ENCODE results near the gene ZC3H12A. TPM values are rescaled to one million over a fixed set of nuclear protein-coding genes. Genes with fewer than 3 reads are reported as not detected.

Gene ZC3H12A
- total and polyA plus RNA-seq, 2 of the 8 experiments (the other 6 are each of a cell fraction or from before 2014, with no cell fraction given), result 7.4 to 10.0 TPM

- Histone ChIP-seq H2BK20ac (ENCODE audit: low read length) (no peak overlapping the region), H3K23me2 (ENCODE audit: low read depth, low read length) (no peaks in the 10 kb centered on the region; the same call in 1 of the 2 replicates), H2BK12ac (ENCODE audit: low read depth, low read length) (no peak overlapping the region), H2AFZ (ENCODE audit: low read length) (no peak overlapping the region), H4K20me1 (replicated peaks in 1 of 2; ENCODE audit: control insufficient read depth in 1 of 2, insufficient read depth in 2 of 2, low read length in 2 of 2) (no peaks in the 10 kb centered on the region), H4K8ac (ENCODE audit: extremely low read depth, insufficient read depth, low read length) (no peak overlapping the region), H4K91ac (replicated peaks; ENCODE audit: insufficient read length, low read length) (no peak overlapping the region), H2BK120ac (replicated peaks; ENCODE audit: low read depth, low read length) (no peak overlapping the region), H3K9me3 (ENCODE audit: insufficient read depth in 2 of 2, low read depth in 1 of 2, low read length in 1 of 2) (no peaks in the 10 kb centered on the region), H3K14ac (ENCODE audit: insufficient read length) (no peak overlapping the region), H3K27ac (ENCODE audit: low read depth, low read length) (no peak overlapping the region), H3K36me3 (ENCODE audit: control insufficient read depth in 2 of 4, insufficient read depth in 4 of 4, low read length in 3 of 4) (no peaks in the 10 kb centered on the region), H3K79me1 (ENCODE audit: low read depth, low read length) (no peaks in the 10 kb centered on the region), H3K4me3 (ENCODE audit: extremely low read depth in 1 of 4, insufficient read depth in 2 of 4, low read depth in 3 of 4, low read length in 4 of 4) (no peak overlapping the region), H3K18ac (ENCODE audit: extremely low read depth, low read length) (no peak overlapping the region), H3K27me3 (replicated peaks in 1 of 4; ENCODE audit: control insufficient read depth in 3 of 4, extremely low read depth in 1 of 4, insufficient read depth in 3 of 4, low read length in 3 of 4) (peaks cover 0 to 2% (median 1%) of the 10 kb centered on the region in 4 experiments; a peak in 2 of 7 replicates), H3K4me2 (ENCODE audit: insufficient read depth in 1 of 2, low read depth in 2 of 2, low read length in 2 of 2) (no peak overlapping the region), H2BK5ac (ENCODE audit: low read depth, low read length) (no peak overlapping the region), H3K23ac (ENCODE audit: insufficient read length) (no peak overlapping the region), H3K9ac (replicated peaks in 1 of 4; ENCODE audit: extremely low read depth in 1 of 4, low read depth in 3 of 4, low read length in 3 of 4) (no peak overlapping the region), H2BK15ac (ENCODE audit: low read length) (no peak overlapping the region), H3K79me2 (ENCODE audit: control insufficient read depth in 1 of 2, insufficient read depth in 2 of 2, low read length in 2 of 2) (no peaks in the 10 kb centered on the region), H2AK5ac (ENCODE audit: low read depth, low read length) (no peak overlapping the region), H3K4ac (replicated peaks; ENCODE audit: insufficient read length, low read depth, low read length) (no peak overlapping the region), H4K5ac (ENCODE audit: insufficient read length, low read depth, low read length) (no peak overlapping the region), H3K4me1 (replicated peaks in 1 of 4; ENCODE audit: control insufficient read depth in 3 of 4, insufficient read depth in 4 of 4, low read length in 3 of 4) (peaks cover 2 to 14% (median 8%) of the 10 kb centered on the region in 4 experiments), H3K56ac (replicated peaks; ENCODE audit: insufficient read length, low read depth, low read length) (no peak overlapping the region)
- DNase-seq (ENCODE audit: low read depth in 1 of 2, low spot score in 2 of 2) (no peak), FAIRE-seq (no peak)
- WGBS, 2 experiments (ENCODE audit: extremely low coverage in 1 of 2, insufficient coverage in 1 of 2, insufficient read length in 1 of 2, insufficient replicate concordance in 2 of 2, low coverage in 1 of 2, low lambda C conversion rate in 2 of 2, missing lambda C conversion rate in 1 of 2), result 95% methylated on average over 3 of the region's 5 CpGs; no CpG with 5 or more reads in 1 of the 2 experiments
- POLR2A ChIA-PET (ENCODE audit: partially characterized antibody), result interaction anchor here (3.6 kb wide), 1 partner anchor 9 kb away, joined by 18 read pairs; no protein-coding TSS in a partner anchor
- CTCF ChIA-PET (ENCODE audit: partially characterized antibody), result interaction anchor here (1.1 to 17.4 kb wide), 4 partner anchors 10 to 58 kb away, joined by 3 to 213 read pairs (median 14); no protein-coding TSS in a partner anchor
- TF ChIP-seq CBX8 (IDR thresholded peaks at IDR 0.05; ENCODE audit: borderline replicate concordance, low read depth, low read length), result no peak
- TF ChIP-seq EP300 (IDR thresholded peaks at IDR 0.05; ENCODE audit: borderline replicate concordance in 1 of 2, low read depth in 2 of 2, low read length in 2 of 2), result no peak
- TF ChIP-seq SP2 (IDR thresholded peaks at IDR 0.05; ENCODE audit: low read length), result no peak
- TF ChIP-seq SUZ12 (IDR thresholded peaks at IDR 0.05; ENCODE audit: low read length), result no peak
- TF ChIP-seq SIN3A (conservative IDR thresholded peaks at IDR 0.05 in 1 of 2, IDR thresholded peaks at IDR 0.05 in 1 of 2; ENCODE audit: low read depth in 1 of 2, low read length in 2 of 2), result no peak
- no peak for TF ChIP-seq GABPA (IDR thresholded peaks at IDR 0.05; ENCODE audit: borderline replicate concordance, insufficient read depth, low read length)
- no peak for TF ChIP-seq CEBPB (IDR thresholded peaks at IDR 0.05; ENCODE audit: low read depth, low read length)
- no peak for TF ChIP-seq TBP (IDR thresholded peaks at IDR 0.05; ENCODE audit: low read depth, low read length)
- TF ChIP-seq NANOG (IDR thresholded peaks at IDR 0.05; ENCODE audit: insufficient read depth, low read depth, low read length, poor library complexity, severe bottlenecking), result no peak
- TF ChIP-seq BACH1 (IDR thresholded peaks at IDR 0.05; ENCODE audit: low read length), result no peak
- no peak for TF ChIP-seq CTBP2 (IDR thresholded peaks at IDR 0.05; ENCODE audit: borderline replicate concordance, insufficient read depth, insufficient read length, low read length)
- no peak for TF ChIP-seq TCF12 (IDR thresholded peaks at IDR 0.05; ENCODE audit: low read depth, low read length)
- TF ChIP-seq SIX5 (IDR thresholded peaks at IDR 0.05; ENCODE audit: low read depth, low read length), result no peak
Observed at GRCh38 chr1:37468037-37468436, 6.3 kb upstream of the ZC3H12A start.

All from H1 (cell line).